GM12892 (cell line): ENCODE measurements around the gene PDZRN4.

Experiments used
- POLR2A ChIP-seq: IDR thresholded peaks from 2 replicates; pipeline ENCODE4 v1.6.1; 2011; ENCODE audit warnings: low read depth, low read length, control low read depth
- POLR2AphosphoS5 ChIP-seq: IDR thresholded peaks from 2 replicates; pipeline ENCODE4 v1.6.1; 2011; ENCODE audit warnings: low read depth, low read length, control low read depth
- TAF1 ChIP-seq: IDR thresholded peaks from 2 replicates; pipeline ENCODE4 v1.6.1; 2011; ENCODE audit warnings: low read depth, mild to moderate bottlenecking, control low read depth, low read length, borderline replicate concordance

GRCh38 chr12:41339784-41340183, 151.7 kb downstream of the PDZRN4 start:
- TF ChIP-seq POLR2A (no peak), POLR2AphosphoS5 (no peak), TAF1 (no peak)
